Measurements from ENCODE around the gene ARHGAP27. TPM values are rescaled to one million over a fixed set of nuclear protein-coding genes. Genes with fewer than 3 reads are reported as not detected.

Gene ARHGAP27
- polyA plus RNA-seq, 4 donors: 65.2 to 132 (median 116) TPM

DNA sequence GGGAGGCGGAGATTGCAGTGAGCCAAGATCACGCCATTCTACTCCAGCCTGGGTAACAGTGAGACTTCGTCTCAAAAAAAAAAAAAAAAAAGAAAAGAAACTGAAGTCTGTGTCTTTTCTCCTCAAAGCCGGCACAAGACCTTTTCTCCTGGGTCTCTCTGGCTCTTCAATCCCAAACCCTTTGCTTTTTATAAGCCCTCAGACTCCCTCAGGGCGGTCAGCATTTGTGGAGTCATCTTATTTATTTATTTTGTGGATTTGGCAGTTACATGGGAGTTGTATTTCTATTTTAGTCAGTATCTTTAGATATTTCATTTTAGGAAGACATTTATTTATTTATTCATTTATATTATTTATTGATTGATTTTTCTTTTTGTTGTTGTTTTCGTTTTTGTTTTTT is 58.2 kb downstream of the ARHGAP27 start:
- Histone ChIP-seq H3K4me1 (ENCODE audit: control insufficient read depth in 3 of 3, insufficient read depth in 2 of 3, low read depth in 1 of 3, low read length in 2 of 3) (peaks cover 0 to 9% (median 0%) of the 10 kb centered on the region in 3 donors), H3K36me3 (ENCODE audit: control insufficient read depth in 3 of 3, insufficient read depth in 2 of 3, low read depth in 1 of 3, low read length in 3 of 3) (no peaks in the 10 kb centered on the region), H3K27me3 (ENCODE audit: control insufficient read depth in 3 of 3, insufficient read depth in 3 of 3, low read length in 3 of 3) (no peaks in the 10 kb centered on the region), H3K4me3 (ENCODE audit: low read depth in 1 of 3, low read length in 3 of 3) (no peak overlapping the region), H3K9me3 (ENCODE audit: control insufficient read depth in 2 of 2, insufficient read depth in 1 of 2, low read depth in 1 of 2, low read length in 1 of 2) (no peaks in the 10 kb centered on the region), H3K27ac (ENCODE audit: low read depth in 1 of 3, low read length in 2 of 3) (no peak overlapping the region)
- 90 to 92% (median 92%) methylated on average over 6 of the region's 6 CpGs for WGBS, 3 donors
- FAIRE-seq: no peak
- DNase-seq: no peak

DNA sequence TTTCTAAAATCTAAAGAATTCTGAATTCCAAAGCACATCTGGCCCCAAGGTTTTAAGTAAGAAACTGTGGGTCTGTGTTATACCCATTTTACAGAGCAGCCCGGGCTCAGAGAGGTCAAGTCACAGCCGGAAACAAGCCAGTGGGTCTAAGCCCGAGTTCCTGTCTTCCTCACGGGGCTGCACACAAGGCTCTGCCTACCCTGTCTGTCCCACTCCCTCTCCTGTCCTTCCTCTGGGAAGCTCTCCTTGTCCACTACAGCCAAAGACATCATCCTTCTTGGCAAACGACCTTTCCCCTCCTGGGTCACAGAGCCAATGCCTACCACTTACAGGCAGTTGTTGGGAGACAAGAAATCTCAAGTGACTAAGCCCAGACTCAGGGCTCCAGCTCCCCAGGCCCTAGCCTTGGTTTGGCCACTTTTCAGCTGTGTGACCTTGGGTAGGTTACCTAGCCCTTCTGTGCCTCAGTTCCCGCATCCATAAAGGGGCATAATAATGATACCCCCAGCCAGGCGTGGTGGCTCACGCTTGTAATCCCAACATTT is 60.3 kb downstream of the ARHGAP27 start:
- no peak overlapping the region for H3K4me3 ChIP-seq (ENCODE audit: low read depth in 1 of 3, low read length in 3 of 3)
- H3K4me1 ChIP-seq (ENCODE audit: control insufficient read depth in 3 of 3, insufficient read depth in 2 of 3, low read depth in 1 of 3, low read length in 2 of 3): peaks cover 0 to 9% (median 0%) of the 10 kb centered on the region in 3 donors
- FAIRE-seq (no peak), DNase-seq (no peak)
- H3K36me3 ChIP-seq (ENCODE audit: control insufficient read depth in 3 of 3, insufficient read depth in 2 of 3, low read depth in 1 of 3, low read length in 3 of 3): no peaks in the 10 kb centered on the region
- H3K27ac ChIP-seq (ENCODE audit: low read depth in 1 of 3, low read length in 2 of 3): peak overlapping the region in 1 of 3 donors; percentile 82
- WGBS, 3 donors: 89 to 94% (median 90%) methylated on average over 8 of the region's 8 CpGs
- H3K9me3 ChIP-seq (ENCODE audit: control insufficient read depth in 2 of 2, insufficient read depth in 1 of 2, low read depth in 1 of 2, low read length in 1 of 2): no peaks in the 10 kb centered on the region
- H3K27me3 ChIP-seq (ENCODE audit: control insufficient read depth in 3 of 3, insufficient read depth in 3 of 3, low read length in 3 of 3): no peaks in the 10 kb centered on the region

DNA sequence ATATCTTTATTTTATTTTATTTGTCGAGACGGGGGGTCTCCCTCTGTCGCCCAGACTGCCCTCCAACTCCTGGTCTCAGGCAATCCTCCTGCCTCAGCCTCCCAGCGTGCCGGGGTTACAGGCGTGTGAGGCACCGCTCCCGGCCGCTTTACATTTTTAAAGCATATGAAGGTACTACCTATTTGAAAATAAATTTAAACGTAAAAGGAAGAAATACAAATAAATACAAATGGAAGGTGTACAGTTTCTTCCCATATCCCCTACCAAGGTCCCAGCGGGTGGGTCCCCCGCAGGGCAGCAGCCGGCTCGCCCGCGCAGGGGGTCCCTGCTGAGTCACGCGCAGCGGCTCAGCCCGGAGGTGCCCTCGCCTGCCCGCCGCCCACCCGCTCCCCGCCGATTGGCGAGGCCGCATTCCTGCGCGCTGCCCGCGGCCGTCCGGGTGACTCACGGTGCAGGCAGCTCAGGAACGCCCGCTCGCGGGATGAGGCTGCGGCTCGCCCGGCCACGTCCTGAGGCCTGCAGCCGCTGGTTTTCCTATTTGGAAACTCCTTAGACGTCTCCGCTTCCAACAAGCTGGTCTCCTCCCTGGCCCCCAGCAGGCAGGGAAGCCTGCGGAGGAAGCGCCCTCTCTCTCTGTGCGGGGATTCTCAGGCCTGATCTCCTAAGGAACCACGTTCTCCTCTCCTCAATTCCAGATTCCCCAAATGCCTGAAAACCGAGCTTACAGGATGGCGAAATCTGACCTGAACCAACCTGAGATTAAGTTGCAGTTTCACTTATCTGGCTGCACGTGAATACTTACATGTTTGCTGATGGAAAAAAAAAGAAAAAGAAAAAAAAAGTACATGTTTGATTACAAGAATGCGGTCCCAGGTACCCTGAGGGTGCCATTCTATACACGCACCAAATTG is 61.0 kb downstream of the ARHGAP27 start:
- peak overlapping the region in 2 of 3 donors; percentile 28 for H3K4me3 ChIP-seq (ENCODE audit: low read depth in 1 of 3, low read length in 3 of 3)
- H3K4me1 ChIP-seq (ENCODE audit: control insufficient read depth in 3 of 3, insufficient read depth in 2 of 3, low read depth in 1 of 3, low read length in 2 of 3): peaks cover 0 to 9% (median 0%) of the 10 kb centered on the region in 3 donors
- no peaks in the 10 kb centered on the region for H3K36me3 ChIP-seq (ENCODE audit: control insufficient read depth in 3 of 3, insufficient read depth in 2 of 3, low read depth in 1 of 3, low read length in 3 of 3)
- DNase-seq (peak; percentile 75 to 89), FAIRE-seq (no peak)
- H3K27me3 ChIP-seq (ENCODE audit: control insufficient read depth in 3 of 3, insufficient read depth in 3 of 3, low read length in 3 of 3): peaks cover 0 to 2% (median 0%) of the 10 kb centered on the region in 3 donors
- H3K9me3 ChIP-seq (ENCODE audit: control insufficient read depth in 2 of 2, insufficient read depth in 1 of 2, low read depth in 1 of 2, low read length in 1 of 2): no peaks in the 10 kb centered on the region
- peak overlapping the region; percentile 43 to 82 (median 46) for H3K27ac ChIP-seq (ENCODE audit: low read depth in 1 of 3, low read length in 2 of 3)
- WGBS, 3 donors: 19 to 27% (median 22%) methylated on average over 36 to 55 of the region's 55 CpGs

DNA sequence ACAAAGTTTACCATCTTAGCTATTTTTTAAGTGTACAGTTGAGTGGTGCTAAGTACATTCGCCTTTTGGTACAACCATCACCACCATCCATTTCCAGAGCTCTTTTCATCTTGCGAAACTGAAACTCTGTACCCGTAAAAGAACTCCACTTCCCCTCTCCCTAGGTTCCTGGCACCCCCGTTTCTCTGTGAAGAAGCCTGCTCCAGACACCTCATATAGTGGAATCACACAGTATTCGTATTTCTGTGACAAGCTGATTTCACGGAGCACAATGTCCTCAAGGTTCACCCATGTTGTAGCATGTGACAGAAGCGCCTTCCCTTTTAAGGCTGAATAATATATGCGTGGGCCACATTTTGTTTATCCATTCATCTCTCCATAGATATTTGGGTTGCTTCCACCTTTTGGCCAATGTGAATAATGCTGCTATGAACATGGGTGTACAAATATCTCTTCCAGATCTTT is 61.7 kb downstream of the ARHGAP27 start:
- peaks cover 0 to 8% (median 0%) of the 10 kb centered on the region in 3 donors for H3K27me3 ChIP-seq (ENCODE audit: control insufficient read depth in 3 of 3, insufficient read depth in 3 of 3, low read length in 3 of 3)
- DNase-seq: no peak
- no peaks in the 10 kb centered on the region for H3K9me3 ChIP-seq (ENCODE audit: control insufficient read depth in 2 of 2, insufficient read depth in 1 of 2, low read depth in 1 of 2, low read length in 1 of 2)
- FAIRE-seq: no peak
- no peak overlapping the region for H3K4me3 ChIP-seq (ENCODE audit: low read depth in 1 of 3, low read length in 3 of 3)
- WGBS, 3 donors: 75 to 84% (median 79%) methylated on average over 8 of the region's 8 CpGs
- H3K36me3 ChIP-seq (ENCODE audit: control insufficient read depth in 3 of 3, insufficient read depth in 2 of 3, low read depth in 1 of 3, low read length in 3 of 3): no peaks in the 10 kb centered on the region
- H3K4me1 ChIP-seq (ENCODE audit: control insufficient read depth in 3 of 3, insufficient read depth in 2 of 3, low read depth in 1 of 3, low read length in 2 of 3): peaks cover 0 to 9% (median 0%) of the 10 kb centered on the region in 3 donors
- peak overlapping the region in 1 of 3 donors; percentile 17 for H3K27ac ChIP-seq (ENCODE audit: low read depth in 1 of 3, low read length in 2 of 3)

DNA sequence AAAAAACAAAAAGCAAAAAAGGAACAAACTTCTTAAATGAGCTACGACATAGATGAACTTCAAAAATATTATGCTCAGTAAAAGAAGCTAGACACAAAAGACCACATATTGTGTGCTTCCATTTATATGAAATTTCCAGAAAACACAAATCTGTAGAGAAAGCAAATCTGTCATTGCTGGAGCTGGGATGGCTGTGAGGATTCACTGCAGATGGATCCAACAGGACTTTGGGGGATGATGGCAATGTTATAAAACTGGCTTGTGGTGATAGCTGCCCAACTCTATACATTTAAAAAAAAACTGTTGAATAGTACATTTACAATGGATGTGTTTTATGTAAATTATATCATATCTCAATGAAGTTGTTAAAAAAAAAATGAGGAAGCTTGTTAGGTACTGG is 63.2 kb downstream of the ARHGAP27 start:
- peaks cover 0 to 9% (median 0%) of the 10 kb centered on the region in 3 donors for H3K4me1 ChIP-seq (ENCODE audit: control insufficient read depth in 3 of 3, insufficient read depth in 2 of 3, low read depth in 1 of 3, low read length in 2 of 3)
- DNase-seq (no peak), FAIRE-seq (no peak)
- no peaks in the 10 kb centered on the region for H3K36me3 ChIP-seq (ENCODE audit: control insufficient read depth in 3 of 3, insufficient read depth in 2 of 3, low read depth in 1 of 3, low read length in 3 of 3)
- no peak overlapping the region for H3K4me3 ChIP-seq (ENCODE audit: low read depth in 1 of 3, low read length in 3 of 3)
- no peak overlapping the region for H3K27ac ChIP-seq (ENCODE audit: low read depth in 1 of 3, low read length in 2 of 3)
- 89 to 96% (median 93%) methylated on average over 1 of the region's 1 CpG for WGBS, 3 donors
- H3K9me3 ChIP-seq (ENCODE audit: control insufficient read depth in 2 of 2, insufficient read depth in 1 of 2, low read depth in 1 of 2, low read length in 1 of 2): no peaks in the 10 kb centered on the region
- peaks cover 0 to 8% (median 0%) of the 10 kb centered on the region in 3 donors for H3K27me3 ChIP-seq (ENCODE audit: control insufficient read depth in 3 of 3, insufficient read depth in 3 of 3, low read length in 3 of 3)

DNA sequence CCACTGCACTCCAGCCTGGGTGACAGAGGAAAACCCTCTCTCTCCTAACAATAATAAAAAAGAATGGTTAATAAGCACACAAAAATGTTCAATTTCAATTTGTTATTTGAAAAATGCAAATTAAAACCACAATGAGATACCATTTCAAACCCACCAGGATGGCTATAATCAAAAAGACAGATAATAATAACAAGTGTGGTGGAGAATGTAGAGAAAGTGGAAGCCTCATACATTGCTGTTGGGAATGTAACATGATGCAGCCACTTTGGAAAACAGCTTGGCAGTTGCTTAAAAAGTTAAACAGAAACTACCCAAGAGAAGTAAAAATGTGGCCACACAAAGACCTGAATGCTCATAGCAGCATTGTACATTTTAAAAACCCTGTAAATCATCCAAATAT is 64.0 kb downstream of the ARHGAP27 start:
- Histone ChIP-seq H3K9me3 (ENCODE audit: control insufficient read depth in 2 of 2, insufficient read depth in 1 of 2, low read depth in 1 of 2, low read length in 1 of 2) (no peaks in the 10 kb centered on the region), H3K4me3 (ENCODE audit: low read depth in 1 of 3, low read length in 3 of 3) (no peak overlapping the region), H3K27me3 (ENCODE audit: control insufficient read depth in 3 of 3, insufficient read depth in 3 of 3, low read length in 3 of 3) (peaks cover 0 to 8% (median 0%) of the 10 kb centered on the region in 3 donors), H3K36me3 (ENCODE audit: control insufficient read depth in 3 of 3, insufficient read depth in 2 of 3, low read depth in 1 of 3, low read length in 3 of 3) (no peaks in the 10 kb centered on the region), H3K27ac (ENCODE audit: low read depth in 1 of 3, low read length in 2 of 3) (no peak overlapping the region), H3K4me1 (ENCODE audit: control insufficient read depth in 3 of 3, insufficient read depth in 2 of 3, low read depth in 1 of 3, low read length in 2 of 3) (peaks cover 0 to 9% (median 0%) of the 10 kb centered on the region in 3 donors)
- FAIRE-seq (no peak), DNase-seq (no peak)

DNA sequence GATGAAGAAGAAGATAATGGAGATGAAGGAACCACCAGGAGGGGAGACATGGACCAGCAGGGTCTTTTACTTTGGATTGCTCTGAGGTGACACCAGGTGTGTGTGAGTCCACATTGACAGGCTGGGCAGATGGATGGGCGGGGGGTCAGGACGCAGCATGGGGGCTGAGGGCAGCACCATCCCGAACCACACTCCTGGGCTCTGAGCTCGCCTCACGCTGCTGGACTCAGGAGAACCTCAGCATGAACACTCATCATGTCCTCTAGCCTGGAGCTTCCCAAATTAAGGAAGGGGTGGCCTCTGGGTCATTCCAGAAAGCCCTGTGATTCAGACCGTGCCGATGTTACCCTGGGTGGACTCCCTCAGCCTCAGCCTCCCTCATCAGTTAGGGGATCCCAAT is 65.5 kb downstream of the ARHGAP27 start:
- no peaks in the 10 kb centered on the region for H3K36me3 ChIP-seq (ENCODE audit: control insufficient read depth in 3 of 3, insufficient read depth in 2 of 3, low read depth in 1 of 3, low read length in 3 of 3)
- H3K27me3 ChIP-seq (ENCODE audit: control insufficient read depth in 3 of 3, insufficient read depth in 3 of 3, low read length in 3 of 3): peaks cover 0 to 13% (median 0%) of the 10 kb centered on the region in 3 donors
- no peak overlapping the region for H3K27ac ChIP-seq (ENCODE audit: low read depth in 1 of 3, low read length in 2 of 3)
- peaks cover 0 to 5% (median 0%) of the 10 kb centered on the region in 3 donors for H3K4me1 ChIP-seq (ENCODE audit: control insufficient read depth in 3 of 3, insufficient read depth in 2 of 3, low read depth in 1 of 3, low read length in 2 of 3)
- no peak overlapping the region for H3K4me3 ChIP-seq (ENCODE audit: low read depth in 1 of 3, low read length in 3 of 3)
- DNase-seq: no peak
- WGBS, 3 donors: 94 to 99% (median 96%) methylated on average over 5 to 7 of the region's 7 CpGs
- H3K9me3 ChIP-seq (ENCODE audit: control insufficient read depth in 2 of 2, insufficient read depth in 1 of 2, low read depth in 1 of 2, low read length in 1 of 2): no peaks in the 10 kb centered on the region
- no peak for FAIRE-seq

DNA sequence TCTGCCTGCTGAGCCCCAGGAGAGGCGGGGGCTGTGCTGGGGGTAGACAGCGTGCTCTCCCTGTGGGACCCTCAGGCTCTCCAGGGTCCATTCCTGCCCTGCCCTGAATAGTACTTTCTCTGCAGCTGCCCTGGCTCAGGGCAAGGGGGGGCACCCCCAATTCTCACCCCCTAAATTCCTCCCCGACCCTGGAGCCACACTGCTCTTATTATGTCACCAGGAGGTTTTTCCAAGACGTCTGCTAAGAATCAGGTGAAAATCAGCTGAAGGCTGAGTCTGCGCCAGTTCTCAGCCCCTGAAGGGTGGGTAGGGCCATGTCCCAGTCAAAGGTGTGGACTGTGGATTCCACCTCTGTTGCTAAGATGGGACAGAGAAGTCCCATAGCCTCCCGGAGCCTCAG is 66.0 kb downstream of the ARHGAP27 start:
- H3K4me3 ChIP-seq (ENCODE audit: low read depth in 1 of 3, low read length in 3 of 3): no peak overlapping the region
- H3K9me3 ChIP-seq (ENCODE audit: control insufficient read depth in 2 of 2, insufficient read depth in 1 of 2, low read depth in 1 of 2, low read length in 1 of 2): no peaks in the 10 kb centered on the region
- DNase-seq (no peak), FAIRE-seq (no peak)
- H3K27me3 ChIP-seq (ENCODE audit: control insufficient read depth in 3 of 3, insufficient read depth in 3 of 3, low read length in 3 of 3): peaks cover 0 to 16% (median 0%) of the 10 kb centered on the region in 3 donors
- no peak overlapping the region for H3K27ac ChIP-seq (ENCODE audit: low read depth in 1 of 3, low read length in 2 of 3)
- H3K4me1 ChIP-seq (ENCODE audit: control insufficient read depth in 3 of 3, insufficient read depth in 2 of 3, low read depth in 1 of 3, low read length in 2 of 3): no peaks in the 10 kb centered on the region
- no peaks in the 10 kb centered on the region for H3K36me3 ChIP-seq (ENCODE audit: control insufficient read depth in 3 of 3, insufficient read depth in 2 of 3, low read depth in 1 of 3, low read length in 3 of 3)
- 90 to 91% (median 90%) methylated on average over 6 of the region's 6 CpGs for WGBS, 3 donors
